Astrocyte (in vitro differentiated cells and primary cell): Measurements from ENCODE around the gene PTH1R. TPM values are rescaled to one million over a fixed set of nuclear protein-coding genes. Genes with fewer than 3 reads are reported as not detected.
A peak's percentile ranks its signal among the peaks of the same experiment; 100 is the strongest.

Experiments used
- DNase-seq: peaks from one replicate; pipeline ENCODE4 v3.0.0-alpha.2; 2010; ENCODE audit warnings: low read depth
- FAIRE-seq: peaks from 2 replicates; lab custom pipeline; 2011; peaks lifted over from hg19 to GRCh38; lab: Jason Lieb, UNC
- H2AFZ ChIP-seq: 2 replicates; pipeline ENCODE4 v1.6.0; 2012; ENCODE audit warnings: low read depth, low read length, inconsistent platforms
- H3K27ac ChIP-seq: 2 replicates; pipeline ENCODE4 v1.5.1; 2011; ENCODE audit warnings: low read depth, low read length, inconsistent platforms
- H3K27me3 ChIP-seq: 2 replicates; pipeline ENCODE4 v1.6.0; 2011; ENCODE audit warnings: low read length, inconsistent platforms; ENCODE audit not compliant: insufficient read depth
- H3K36me3 ChIP-seq: 2 replicates; pipeline ENCODE4 v1.5.1; 2011; ENCODE audit warnings: low read length, inconsistent platforms; ENCODE audit not compliant: insufficient read depth
- H3K4me1 ChIP-seq: 2 replicates; pipeline ENCODE4 v1.5.1; 2011; ENCODE audit warnings: low read length, inconsistent platforms; ENCODE audit not compliant: insufficient read depth
- H3K4me2 ChIP-seq: 2 replicates; pipeline ENCODE4 v1.6.0; 2012; ENCODE audit warnings: low read length, inconsistent platforms
- H3K4me3 ChIP-seq: 2 replicates; pipeline ENCODE4 v1.5.1; 2011; ENCODE audit warnings: low read depth, mild to moderate bottlenecking, low read length, inconsistent platforms; ENCODE audit not compliant: insufficient read depth
- H3K79me2 ChIP-seq: 2 replicates; pipeline ENCODE4 v1.6.0; 2012; ENCODE audit warnings: mild to moderate bottlenecking, low read length, inconsistent platforms; ENCODE audit not compliant: insufficient read depth
- H3K9ac ChIP-seq: 2 replicates; pipeline ENCODE4 v1.6.0; 2012; ENCODE audit warnings: mild to moderate bottlenecking, low read length, inconsistent platforms
- H3K9me3 ChIP-seq: 2 replicates; pipeline ENCODE4 v1.5.1; 2012; ENCODE audit warnings: low read depth, mild to moderate bottlenecking, low read length, inconsistent platforms; ENCODE audit not compliant: insufficient read depth
- H4K20me1 ChIP-seq: 2 replicates; pipeline ENCODE4 v1.6.0; 2012; ENCODE audit warnings: low read length, inconsistent platforms; ENCODE audit not compliant: insufficient read depth
- H3K27ac Mint-ChIP-seq: one replicate; pipeline ENCODE4 v1.8.0; 2021; ENCODE audit warnings: mild to moderate bottlenecking, mixed read lengths; ENCODE audit not compliant: unreplicated experiment
- H3K27me3 Mint-ChIP-seq: one replicate; pipeline ENCODE4 v1.8.0; 2021; ENCODE audit warnings: low read depth, mixed read lengths; ENCODE audit not compliant: unreplicated experiment
- H3K36me3 Mint-ChIP-seq: one replicate; pipeline ENCODE4 v1.8.0; 2021; ENCODE audit warnings: low read depth, mixed read lengths; ENCODE audit not compliant: unreplicated experiment
- H3K4me1 Mint-ChIP-seq: one replicate; pipeline ENCODE4 v1.8.0; 2021; ENCODE audit warnings: low read depth, mixed read lengths; ENCODE audit not compliant: unreplicated experiment
- H3K4me3 Mint-ChIP-seq: one replicate; pipeline ENCODE4 v1.8.0; 2021; ENCODE audit warnings: mild to moderate bottlenecking, moderate library complexity, mixed read lengths; ENCODE audit not compliant: unreplicated experiment
- H3K9me3 Mint-ChIP-seq: one replicate; pipeline ENCODE4 v1.8.0; 2021; ENCODE audit warnings: mild to moderate bottlenecking, mixed read lengths; ENCODE audit not compliant: unreplicated experiment
- CTCF ChIP-seq: IDR thresholded peaks from 2 replicates; pipeline ENCODE4 v1.5.1; 2011; ENCODE audit warnings: low read depth, mild to moderate bottlenecking, inconsistent platforms, low read length, moderate library complexity; ENCODE audit not compliant: insufficient read depth
- EZH2 ChIP-seq: IDR thresholded peaks from 2 replicates; pipeline ENCODE4 v1.6.1; 2012; ENCODE audit warnings: mild to moderate bottlenecking, low read length, inconsistent platforms; ENCODE audit not compliant: insufficient read depth
- total RNA-seq: library from RNA; stranded (reverse); gene quantifications from 2 replicates; pipeline ENCODE4 v1.2.1, GENCODE V29; 2021

Gene PTH1R
- total RNA-seq, 1 donor from 2014 or later = 5.2 TPM

- H3K4me3 ChIP-seq = no peak overlapping the region
- H2AFZ ChIP-seq = no peak overlapping the region
- Mint-ChIP-seq H3K27me3 (no peaks in the 10 kb centered on the region), H3K4me1 (peaks cover 7% of the 10 kb centered on the region), H3K9me3 (peaks cover 9% of the 10 kb centered on the region), H3K27ac (no peak overlapping the region), H3K36me3 (peaks cover 37% of the 10 kb centered on the region), H3K4me3 (no peak overlapping the region)
- no peaks in the 10 kb centered on the region for H3K27me3 ChIP-seq
- H3K9ac ChIP-seq = no peak overlapping the region
- peaks cover 29% of the 10 kb centered on the region for H3K36me3 ChIP-seq
- no peak for FAIRE-seq
- no peaks in the 10 kb centered on the region for H3K9me3 ChIP-seq
- no peak for TF ChIP-seq EZH2
- TF ChIP-seq CTCF = no peak
- H3K27ac ChIP-seq = no peak overlapping the region
- H3K4me1 ChIP-seq = peaks cover 8% of the 10 kb centered on the region
- no peaks in the 10 kb centered on the region for H3K79me2 ChIP-seq
- DNase-seq = no peak
- H4K20me1 ChIP-seq = peaks cover 13% of the 10 kb centered on the region
- no peak overlapping the region for H3K4me2 ChIP-seq
These were observed 39.7 kb downstream of the PTH1R start for GRCh38 chr3:46917257-46917656.

DNA sequence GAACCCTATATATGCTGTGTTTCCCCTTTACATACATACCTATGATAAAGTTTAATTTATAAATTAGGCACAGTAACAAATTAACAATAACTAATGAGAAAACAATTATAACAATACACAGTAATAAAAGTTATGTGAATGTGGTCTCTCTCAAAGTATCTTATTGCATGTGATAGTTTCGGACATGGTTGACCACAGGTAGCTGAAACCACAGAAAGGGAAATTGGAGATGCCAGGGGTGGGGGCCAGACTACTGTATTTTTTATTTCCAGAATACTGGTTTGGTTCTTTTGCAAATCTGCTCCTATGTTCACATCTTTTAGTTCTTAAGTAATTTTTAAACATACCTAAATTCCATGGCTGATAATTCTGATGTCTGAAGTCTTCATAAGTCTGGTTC, 40.7 kb downstream of the PTH1R start:
- TF ChIP-seq EZH2 (no peak), CTCF (no peak)
- H3K27ac ChIP-seq = no peak overlapping the region
- H2AFZ ChIP-seq = no peak overlapping the region
- peak overlapping the region; percentile 34 for H3K27ac Mint-ChIP-seq
- H3K27me3 ChIP-seq = no peaks in the 10 kb centered on the region
- DNase-seq (no peak), FAIRE-seq (no peak)
- peaks cover 34% of the 10 kb centered on the region for H3K36me3 ChIP-seq
- H3K79me2 ChIP-seq = peaks cover 7% of the 10 kb centered on the region
- no peak overlapping the region for H3K9ac ChIP-seq
- no peak overlapping the region for H3K4me2 ChIP-seq
- H3K4me3 Mint-ChIP-seq = no peak overlapping the region
- H3K4me1 ChIP-seq = peaks cover 8% of the 10 kb centered on the region
- peaks cover 37% of the 10 kb centered on the region for H3K36me3 Mint-ChIP-seq
- H3K9me3 ChIP-seq = no peaks in the 10 kb centered on the region
- no peaks in the 10 kb centered on the region for H3K27me3 Mint-ChIP-seq
- peaks cover 7% of the 10 kb centered on the region for H3K4me1 Mint-ChIP-seq
- peaks cover 9% of the 10 kb centered on the region for H3K9me3 Mint-ChIP-seq
- no peak overlapping the region for H3K4me3 ChIP-seq
- H4K20me1 ChIP-seq = peaks cover 22% of the 10 kb centered on the region

DNA sequence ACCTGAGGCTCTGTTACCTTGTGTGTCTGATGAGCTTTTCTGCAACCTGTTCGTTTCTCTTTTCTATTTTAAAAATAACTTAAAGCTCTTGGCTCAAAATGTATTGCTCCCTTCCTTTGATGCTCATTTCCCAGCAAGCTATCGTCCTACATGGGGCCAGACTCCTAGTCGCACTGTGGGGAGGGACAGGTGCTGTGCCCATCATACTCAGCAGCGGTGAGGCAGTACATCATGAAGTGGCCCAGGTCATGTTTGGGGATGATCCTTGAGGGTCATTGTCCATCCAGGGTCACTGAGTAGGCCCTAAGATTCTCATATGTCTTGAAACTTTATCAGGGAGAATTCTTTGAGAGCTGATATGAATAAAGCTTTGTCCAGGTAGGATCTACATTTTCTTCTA, 41.1 kb downstream of the PTH1R start:
- FAIRE-seq = no peak
- H3K36me3 Mint-ChIP-seq = peaks cover 38% of the 10 kb centered on the region

More for the DNA sequence above, 41.1 kb downstream of the PTH1R start:
- Histone ChIP-seq H3K27me3 (no peaks in the 10 kb centered on the region), H3K4me1 (peaks cover 4% of the 10 kb centered on the region), H3K79me2 (peaks cover 9% of the 10 kb centered on the region), H3K27ac (no peak overlapping the region), H3K9ac (no peak overlapping the region), H3K9me3 (no peaks in the 10 kb centered on the region), H3K4me3 (no peak overlapping the region), H3K36me3 (peaks cover 36% of the 10 kb centered on the region), H3K4me2 (no peak overlapping the region), H2AFZ (no peak overlapping the region), H4K20me1 (peaks cover 23% of the 10 kb centered on the region)
- H3K27ac Mint-ChIP-seq = peak overlapping the region; percentile 34
- no peaks in the 10 kb centered on the region for H3K27me3 Mint-ChIP-seq
- no peak for TF ChIP-seq CTCF
- no peak for TF ChIP-seq EZH2
- no peak for DNase-seq
- H3K9me3 Mint-ChIP-seq = peaks cover 9% of the 10 kb centered on the region
- H3K4me1 Mint-ChIP-seq = peaks cover 4% of the 10 kb centered on the region
- H3K4me3 Mint-ChIP-seq = no peak overlapping the region
